NCI-H82 treated with DMSO at 0.1 percent for 48 hours (cell line): ENCODE results near the gene KRTAP5-2.
"Not testable (repeated sequence)": the region's sequence is repeated elsewhere in the genome, so short reads cannot be mapped to it uniquely, and the experiment has no call there.

Experiments used
- DNase-seq: peaks from one replicate; lab custom pipeline; 2025; ENCODE audit not compliant: unreplicated experiment; lab: John Stamatoyannopoulos, UW

Gene KRTAP5-2

DNA sequence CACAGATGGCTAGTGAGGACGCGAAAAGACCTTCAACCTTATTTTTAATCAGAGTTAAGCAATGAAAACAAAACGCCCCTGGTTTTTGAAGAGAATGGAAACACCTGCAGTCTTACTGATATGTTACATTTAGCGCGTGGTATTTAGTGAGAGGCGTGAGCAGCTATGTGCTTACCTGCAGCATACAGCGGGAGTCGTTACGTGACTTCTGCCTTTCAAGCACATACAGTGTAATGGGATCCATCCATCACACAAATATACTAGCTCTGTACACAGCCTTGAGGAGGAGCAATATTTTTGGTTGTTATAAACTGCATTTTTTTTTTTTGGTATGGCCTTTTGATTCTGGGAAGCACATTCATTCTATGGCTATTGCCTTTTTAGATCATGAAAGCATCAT lies 5.5 kb downstream of the KRTAP5-2 start:
- no peak for DNase-seq

DNA sequence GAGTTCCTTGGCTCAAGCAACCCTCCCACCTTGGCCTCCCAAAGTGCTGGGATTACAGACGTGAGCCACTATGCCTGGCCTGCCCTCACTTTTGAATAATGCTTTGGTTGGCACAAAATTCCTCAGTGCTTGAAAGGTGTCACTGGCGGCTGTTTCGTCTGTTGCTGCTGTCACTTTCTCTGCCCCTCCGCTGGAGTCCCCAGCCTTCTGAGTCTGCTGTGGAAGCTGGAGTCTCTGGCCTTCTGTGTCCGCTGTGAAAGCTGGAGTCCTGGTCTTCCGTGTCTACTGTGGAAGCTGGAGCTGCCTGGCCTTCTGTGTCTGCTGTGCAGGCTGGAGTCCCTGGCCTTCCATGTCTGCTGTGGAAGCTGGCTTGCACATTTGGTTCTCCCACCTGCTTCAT lies 8.1 kb downstream of the KRTAP5-2 start:
- no peak for DNase-seq

DNA sequence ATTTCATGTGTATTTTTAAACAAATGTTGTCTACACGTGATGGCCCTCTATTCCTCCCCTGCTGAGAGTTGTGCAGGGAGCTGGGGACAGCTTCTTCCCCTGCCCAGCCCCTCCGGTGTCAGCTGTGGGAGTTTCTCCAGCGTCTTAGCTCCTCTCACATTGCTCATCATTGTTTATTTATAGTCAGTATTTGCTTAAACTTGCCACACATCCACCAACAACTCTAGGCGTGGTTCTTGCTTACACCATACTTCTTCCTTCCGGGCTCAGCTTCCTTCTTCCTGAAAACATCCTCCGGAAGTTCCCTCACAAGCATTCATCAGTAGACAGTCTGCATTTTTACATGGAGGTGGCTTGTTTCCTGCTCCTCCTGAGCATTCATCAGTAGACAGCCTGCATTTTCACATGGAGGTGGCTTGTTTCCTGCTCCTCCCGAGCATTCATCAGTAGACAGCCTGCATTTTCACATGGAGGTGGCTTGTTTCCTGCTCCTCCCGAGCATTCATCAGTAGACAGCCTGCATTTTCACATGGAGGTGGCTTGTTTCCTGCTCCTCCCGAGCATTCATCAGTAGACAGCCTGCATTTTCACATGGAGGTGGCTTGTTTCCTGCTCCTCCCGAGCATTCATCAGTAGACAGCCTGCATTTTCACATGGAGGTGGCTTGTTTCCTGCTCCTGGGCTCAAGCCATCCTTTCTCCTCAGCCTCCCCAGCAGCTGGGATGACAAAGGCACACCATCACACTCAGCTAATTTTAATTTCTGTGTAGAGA lies 8.7 kb downstream of the KRTAP5-2 start:
- DNase-seq = not testable (repeated sequence)

DNA sequence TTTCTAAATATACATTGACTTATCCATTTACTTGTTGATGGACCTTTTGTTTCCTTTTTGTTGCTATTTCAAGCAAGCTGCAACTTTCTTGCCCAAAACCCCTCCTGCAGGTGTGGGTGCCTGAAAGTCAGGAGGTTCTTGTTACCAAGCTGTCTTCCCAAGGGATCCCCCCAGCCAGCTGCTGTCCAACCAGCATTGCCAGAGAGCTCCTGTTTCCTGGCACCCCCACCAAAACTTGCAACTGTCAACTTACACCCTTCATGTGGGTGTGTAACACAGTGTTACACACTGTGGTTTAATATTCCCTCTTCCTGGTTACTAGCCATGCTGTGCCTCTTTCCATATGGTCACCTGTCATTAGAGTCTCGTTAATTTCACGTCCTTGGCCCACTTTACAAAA lies 11.4 kb downstream of the KRTAP5-2 start:
- no peak for DNase-seq

DNA sequence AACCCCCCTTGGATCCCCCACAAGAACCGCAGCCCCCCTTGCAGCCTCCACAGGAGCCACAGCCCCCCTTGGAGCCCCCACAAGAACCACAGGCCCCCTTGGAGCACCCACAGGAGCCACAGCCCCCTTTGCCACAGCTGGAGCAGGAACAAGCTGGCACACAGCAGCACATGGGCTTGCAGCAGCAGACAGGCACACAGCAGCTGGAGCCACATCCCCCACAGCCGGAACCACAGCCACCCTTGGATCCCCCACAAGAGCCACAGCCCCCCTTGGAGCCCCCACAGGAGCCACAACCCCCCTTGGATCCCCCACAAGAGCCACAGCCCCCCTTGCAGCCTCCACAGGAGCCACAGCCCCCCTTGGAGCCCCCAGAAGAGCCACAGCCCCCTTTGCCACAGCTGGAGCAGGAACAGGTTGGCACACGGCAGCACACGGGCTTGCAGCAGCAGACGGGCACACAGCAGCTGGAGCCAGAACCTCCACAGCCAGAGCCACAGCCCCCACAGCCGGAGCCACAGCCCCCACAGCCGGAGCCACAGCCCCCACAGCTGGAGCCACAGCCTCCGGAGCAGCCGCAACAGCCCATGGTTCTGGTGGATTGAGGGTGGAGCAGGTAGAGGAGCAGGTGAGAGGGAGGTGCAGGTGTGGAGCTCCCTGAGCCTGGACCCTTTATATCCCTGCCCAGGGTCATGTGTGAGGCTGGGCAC lies 13.3 kb downstream of the KRTAP5-2 start, which contains the start of gene KRTAP5-1:
TSS of gene KRTAP5-1 (minus strand) at position 623 of the 710 bp plus-strand sequence. CDS start at position 589, 34 bp downstream.
- not testable (repeated sequence) for DNase-seq

DNA sequence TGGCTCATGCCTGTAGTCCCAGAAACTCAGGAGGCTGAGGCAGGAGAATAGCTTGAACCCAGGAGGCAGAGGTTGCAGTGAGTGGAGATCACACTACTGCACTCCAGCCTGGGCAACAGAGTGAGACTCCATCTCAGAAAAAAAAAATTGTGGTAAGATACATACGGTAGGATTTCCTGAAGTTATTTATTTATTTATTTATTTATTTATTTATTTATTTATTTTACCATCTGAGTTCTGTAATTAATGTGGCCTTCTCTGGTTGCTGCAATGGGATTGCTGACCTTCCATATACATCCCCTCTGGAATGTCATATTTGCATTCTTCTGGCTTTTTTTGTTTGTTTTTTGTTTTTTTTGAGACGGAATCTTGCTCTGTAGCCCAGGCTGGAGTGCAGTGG lies 15.2 kb downstream of the KRTAP5-2 start:
- not testable (repeated sequence) for DNase-seq

DNA sequence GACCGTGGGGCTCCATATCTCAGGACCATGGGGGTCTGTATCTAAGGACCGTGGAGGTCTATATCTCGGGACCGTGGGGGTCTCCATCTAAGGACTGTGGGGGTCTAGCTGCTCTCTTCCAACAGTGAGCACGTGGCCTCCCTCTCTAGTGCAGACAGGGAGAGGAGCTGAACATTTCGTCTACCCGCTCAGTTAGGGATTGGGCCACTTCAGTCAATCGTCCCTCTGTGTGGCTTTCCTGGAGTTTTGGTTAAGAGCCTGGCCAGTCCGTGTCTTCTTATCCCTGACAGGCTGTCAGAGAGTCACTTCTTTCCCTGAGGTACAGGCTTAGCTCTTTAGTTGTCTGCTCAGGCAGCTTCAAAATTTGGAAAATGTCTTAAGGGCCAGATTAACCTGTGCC lies 16.1 kb downstream of the KRTAP5-2 start:
- no peak for DNase-seq

DNA sequence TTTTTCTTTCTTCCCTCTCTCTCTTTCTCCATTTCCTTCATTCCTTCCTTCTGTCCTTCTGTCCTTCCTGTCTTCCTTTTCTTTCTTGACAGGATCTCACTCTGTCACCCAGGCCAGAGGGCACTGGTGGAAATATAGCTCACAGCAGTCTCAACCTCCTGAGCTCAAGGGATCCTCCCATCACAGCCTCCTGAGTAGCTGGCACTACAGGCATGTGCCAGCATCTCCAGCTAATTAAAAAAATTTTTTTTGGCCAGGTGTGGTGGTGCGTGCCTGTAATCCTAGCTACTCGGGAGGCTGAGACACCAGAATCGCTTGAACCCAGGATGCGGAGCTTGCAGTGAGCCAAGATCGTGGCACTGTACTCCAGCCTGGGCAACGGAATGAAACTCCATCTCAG lies 21.3 kb downstream of the KRTAP5-2 start:
- DNase-seq = no peak

DNA sequence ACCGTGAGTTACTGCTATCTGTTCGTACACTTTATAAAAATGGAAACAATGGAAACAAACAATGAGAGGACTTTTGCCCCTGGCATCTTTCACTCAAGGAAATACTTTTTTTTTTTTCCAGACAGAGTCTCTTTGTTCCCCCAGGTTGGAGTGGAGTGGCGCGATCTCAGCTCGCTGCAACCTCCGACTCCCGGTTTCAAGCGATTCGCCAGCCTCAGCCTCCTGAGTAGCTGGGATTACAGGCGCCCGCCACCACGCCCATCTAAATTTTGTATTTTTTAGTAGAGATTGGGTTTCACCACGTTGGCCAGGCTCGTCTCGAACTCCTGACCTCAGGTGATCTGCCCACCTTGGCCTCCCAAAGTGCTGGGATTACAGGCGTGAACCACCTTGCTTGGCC lies 22.3 kb downstream of the KRTAP5-2 start:
- DNase-seq = not testable (repeated sequence)

DNA sequence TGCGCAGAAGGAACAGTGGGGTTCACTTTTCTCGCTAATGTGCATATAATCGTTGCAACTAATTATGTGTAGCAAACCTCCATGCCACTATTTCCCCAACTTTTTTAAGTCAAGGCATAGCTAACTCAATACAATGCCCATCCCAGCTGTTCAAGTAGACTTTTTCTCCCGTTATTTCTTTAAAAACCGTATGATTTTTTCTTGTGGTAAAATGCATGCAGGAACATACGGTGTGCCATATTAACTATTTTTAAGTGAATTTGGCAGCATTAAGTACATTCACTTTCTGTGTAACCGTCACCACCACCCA lies 23.2 kb downstream of the KRTAP5-2 start:
- DNase-seq = no peak

DNA sequence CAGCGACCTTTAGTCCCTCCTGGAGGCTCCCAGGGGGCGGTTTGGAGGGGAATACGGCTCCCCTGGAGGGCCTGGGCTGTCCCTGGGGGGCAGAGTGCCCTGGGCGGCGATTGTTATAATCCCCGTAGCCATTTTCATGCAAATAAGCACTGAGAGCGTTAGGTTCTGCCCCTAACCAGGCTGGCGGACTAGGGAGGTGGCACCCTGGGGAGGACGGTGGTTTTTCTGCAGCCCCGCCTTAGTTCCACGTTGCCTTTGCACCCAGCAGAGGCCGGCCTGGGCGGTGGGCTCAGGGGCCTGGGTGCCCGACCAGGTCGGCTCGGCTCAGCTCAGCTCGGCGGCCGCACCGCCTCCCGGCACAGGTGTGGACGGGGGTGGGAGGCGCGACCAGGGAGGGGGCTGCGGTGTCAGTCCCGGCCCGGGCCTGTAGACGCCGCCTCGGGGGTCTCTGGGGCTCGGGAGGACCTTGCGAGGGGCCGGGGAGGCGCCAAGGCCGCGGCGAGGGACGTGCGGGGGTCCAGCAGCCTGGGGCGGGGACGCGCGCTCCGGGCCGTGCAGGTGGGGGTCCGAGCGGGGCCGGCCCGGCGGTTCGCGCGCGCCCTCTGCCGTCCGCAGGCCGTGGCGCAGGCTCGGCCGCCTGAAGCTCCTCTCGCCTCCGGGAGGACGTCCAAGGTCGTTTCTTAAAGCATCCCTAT lies 23.7 kb downstream of the KRTAP5-2 start:
- DNase-seq = no peak

DNA sequence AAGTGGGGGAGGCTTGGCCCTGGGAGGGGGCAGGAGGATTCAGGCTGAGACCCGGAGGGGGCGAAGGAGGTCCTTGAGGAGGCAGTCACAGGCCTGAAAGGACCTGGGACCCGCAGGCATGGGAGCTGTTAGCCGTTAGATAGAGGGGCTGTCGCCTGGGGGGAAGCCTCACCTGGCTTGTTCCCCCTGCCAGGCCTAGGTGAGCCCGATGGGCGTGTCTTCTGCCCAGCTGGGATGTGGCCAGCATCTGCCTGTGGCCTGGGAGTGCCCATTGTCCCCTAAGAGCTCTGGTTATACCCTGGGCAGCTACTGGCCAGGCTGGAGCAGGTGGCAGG lies 24.2 kb downstream of the KRTAP5-2 start:
- DNase-seq = no peak

DNA sequence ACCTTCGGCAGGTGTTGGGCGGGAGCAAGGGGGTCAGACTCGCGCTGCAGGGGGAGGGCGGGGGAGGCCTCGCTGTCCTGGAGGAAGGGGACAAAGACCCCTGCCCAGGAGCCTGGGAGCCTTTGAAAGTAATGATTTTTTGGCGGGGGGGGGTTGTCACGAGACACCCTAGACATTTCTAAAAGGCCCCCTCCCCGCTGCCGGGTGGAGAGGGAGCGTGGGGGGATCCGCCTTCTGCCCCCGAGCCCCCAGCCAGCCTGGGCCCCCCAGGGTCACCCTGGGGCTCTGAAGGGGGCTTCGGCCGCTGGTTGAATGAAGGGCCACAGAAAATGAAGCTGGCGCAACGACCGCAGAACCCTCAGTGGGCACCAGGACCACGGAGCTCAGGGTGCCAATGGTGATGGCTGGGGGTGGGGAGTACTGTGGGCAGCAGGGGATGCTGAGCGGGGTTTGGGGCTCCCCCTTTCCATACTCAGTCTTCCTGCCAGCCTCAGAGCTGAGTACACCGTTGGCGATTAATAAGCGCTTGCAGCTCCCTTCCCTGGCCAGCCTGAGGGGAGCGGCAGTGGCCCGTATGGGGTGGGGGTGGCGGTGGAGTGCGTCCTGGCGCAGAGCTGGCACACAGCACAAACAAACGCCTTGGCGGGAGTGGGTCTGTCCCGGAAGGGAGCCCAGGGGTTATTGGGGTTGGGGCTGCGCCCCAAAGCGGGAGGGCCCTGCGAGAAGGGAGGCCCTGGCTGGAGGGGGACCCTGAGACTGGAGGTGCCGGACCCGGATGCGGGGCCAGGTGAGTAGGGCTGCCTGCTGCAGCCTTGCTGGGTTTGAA lies 24.8 kb downstream of the KRTAP5-2 start:
- no peak for DNase-seq

DNA sequence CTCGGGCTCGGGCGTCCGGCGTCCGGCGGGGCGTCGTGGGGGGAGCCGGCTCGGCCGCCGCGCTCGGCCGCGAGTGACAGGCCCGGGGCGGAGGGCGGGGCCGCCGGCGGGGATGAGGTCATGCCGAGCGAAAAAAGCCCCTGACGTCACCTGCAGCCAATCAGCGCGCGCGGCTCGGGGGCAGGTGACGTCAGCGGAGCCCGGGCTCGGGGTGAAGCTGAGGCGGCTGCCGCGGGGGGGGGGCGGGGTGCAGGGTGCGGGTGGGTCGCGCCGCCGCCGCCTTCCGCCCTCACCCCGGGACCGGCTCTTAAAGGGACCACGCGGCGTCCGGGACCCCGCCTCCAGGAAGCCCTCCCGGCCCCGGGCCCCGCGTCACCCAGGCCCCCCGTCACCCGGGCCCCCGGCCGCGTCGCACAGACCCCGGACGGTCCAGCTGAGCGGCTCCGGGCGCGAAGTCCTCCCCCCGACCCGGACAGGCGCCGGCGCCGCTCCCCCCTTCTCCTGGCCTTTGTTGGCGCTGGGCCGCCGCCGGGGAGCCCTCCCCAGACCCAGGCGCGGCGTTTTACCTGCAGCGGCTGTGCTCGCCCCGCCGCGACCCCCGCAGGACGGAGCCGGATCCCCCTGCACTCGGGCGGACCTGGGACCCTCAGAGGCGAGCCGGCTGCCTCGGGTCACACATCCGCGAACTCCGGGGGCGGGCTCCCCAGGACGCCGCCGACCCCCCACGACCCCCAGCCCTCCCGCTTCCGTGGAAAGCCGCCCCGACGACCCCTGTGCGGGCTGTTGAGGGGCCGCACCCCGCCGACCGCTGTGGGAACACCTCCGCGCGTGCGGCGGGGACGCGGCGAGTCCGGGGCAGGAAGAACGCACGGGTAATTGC lies 25.7 kb downstream of the KRTAP5-2 start, which contains the start of gene DUSP8:
TSS of gene DUSP8 (minus strand) at position 75 of the 880 bp plus-strand sequence. CDS start 6,445 bp downstream, outside the sequence.
- peak; percentile 22 for DNase-seq

DNA sequence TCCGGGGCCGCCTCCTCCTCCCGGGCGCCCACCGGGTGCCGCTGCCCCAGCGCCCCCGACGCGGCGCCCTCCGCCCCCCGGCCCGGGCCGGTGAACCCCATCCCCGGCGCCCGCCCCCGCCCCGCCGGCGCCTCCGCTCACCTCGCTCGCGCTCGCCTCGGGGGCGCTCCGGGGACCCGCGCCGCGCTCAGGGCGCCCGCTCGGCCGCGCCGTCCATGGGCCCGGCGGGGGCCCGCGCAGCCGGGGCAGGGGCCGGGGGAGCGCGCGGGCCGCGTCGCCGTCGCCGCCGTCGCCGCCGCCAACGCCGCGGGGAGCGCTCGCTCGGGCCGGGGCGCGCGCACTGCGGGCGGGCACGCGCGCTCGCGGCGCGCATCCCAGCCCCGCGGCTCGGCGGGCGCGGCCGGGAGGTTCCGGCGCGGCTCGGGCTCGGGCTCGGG lies 26.3 kb downstream of the KRTAP5-2 start:
- no peak for DNase-seq

DNA sequence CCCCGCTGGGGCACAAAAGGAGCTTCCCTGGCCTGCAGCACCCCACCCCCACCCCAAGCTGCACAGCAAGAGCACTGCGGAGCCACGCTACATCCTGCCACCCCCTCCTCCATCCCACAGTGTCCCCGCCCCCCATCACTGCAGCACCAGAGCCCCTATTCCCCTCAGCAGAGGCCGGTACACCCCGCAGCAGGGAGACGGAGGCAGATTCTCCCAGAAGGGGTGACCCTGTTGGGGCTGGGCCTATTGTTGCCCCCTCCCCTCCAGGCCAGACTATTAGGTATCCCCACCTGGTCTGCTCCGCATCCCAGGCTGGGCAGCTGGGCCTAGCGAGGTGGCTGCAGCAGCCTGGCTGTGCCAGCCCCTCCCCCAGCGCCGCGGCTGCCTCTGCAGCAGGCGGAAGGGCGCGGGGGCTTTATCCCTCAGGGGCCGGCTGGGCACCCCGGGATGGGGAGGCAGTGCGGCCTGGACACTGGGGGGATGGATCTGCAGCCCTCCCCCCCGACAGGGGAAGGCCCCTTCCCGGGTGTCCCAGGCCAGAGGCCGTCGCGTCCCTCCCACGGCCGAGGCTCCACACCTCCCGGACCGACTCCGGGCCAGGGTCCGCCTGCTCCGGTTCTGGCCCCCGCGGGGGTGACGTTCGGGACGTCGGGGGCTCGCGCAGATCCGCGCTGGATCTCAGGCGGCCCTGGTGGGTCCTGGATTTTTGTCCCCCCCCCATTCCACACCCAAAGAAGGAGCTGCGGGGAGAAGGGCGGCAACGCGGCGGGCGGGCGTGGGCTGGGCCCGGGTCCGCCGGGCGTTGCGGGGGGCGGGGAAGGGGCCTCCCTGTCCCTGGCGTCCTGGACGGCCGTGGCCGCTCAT lies 27.0 kb downstream of the KRTAP5-2 start:
- DNase-seq = no peak

DNA sequence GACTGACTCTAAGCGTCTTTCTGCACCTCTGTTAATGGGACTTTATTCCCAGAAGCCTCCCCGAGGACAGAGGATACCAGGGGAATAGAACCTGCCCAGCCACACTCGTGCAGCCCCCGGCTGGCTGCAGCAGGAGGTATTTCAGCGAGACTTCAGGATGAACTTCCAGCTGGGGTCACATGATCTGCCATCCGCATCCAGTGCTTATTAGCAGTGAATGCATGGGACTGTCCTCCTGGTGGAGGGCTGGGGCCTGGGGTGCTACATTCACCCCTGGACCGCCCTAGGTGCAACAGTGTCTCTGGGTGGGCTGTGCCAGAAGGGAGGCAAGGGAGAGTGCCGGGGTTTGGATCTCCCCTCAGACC lies 27.6 kb downstream of the KRTAP5-2 start:
- DNase-seq = no peak

DNA sequence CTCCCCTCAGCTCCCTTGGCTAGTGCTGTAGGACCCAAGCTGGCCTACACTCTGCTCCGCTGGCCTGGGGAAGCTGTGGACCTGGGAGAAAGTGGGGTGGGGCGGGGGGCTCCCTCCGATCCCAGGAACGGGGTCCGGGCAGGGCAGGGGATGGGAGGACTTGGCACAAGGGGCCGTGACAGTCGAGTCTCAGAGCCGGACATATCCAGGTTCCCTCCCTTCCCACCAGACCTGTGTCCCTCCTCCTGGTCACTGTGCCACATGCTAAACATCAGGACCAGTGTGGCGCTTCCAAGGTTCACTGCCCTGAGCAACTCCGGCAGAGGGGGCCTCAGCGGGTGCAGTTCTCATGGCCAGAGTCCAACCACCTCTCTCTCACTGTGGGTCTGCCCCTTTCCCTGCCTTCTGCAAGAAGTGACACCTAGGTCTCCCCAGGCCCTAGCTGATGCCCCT lies 28.1 kb downstream of the KRTAP5-2 start:
- no peak for DNase-seq

DNA sequence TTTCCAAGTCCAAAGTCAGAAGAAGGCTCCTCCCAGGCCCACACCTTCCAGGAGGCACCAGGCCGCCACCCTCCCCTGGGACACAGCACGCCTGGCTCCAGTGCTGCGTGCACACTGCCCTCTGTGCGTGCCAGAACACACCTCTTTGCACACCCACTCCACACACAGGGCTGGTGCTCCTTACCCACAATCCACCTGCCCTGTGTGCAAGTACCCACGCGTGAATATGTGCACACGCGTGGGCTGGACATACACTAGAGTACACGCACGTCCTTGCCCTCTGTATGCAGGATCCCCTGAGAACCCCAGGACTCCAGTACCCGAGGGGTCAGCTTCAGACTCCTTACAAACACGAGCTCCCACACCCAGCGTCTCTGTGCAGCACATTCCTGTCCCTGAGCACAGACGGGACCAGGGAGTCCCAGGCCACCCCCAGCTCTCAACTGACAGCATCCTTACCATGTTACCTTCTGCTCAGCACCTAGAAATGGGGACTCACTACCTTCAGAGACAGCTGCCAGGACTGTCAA lies 28.8 kb downstream of the KRTAP5-2 start:
- no peak for DNase-seq
